ENCODE data around the gene SLC2A3. TPM values are rescaled to one million over a fixed set of nuclear protein-coding genes. Genes with fewer than 3 reads are reported as not detected.

SLC2A3 gene
- total and polyA plus RNA-seq, 2 of the 13 experiments (the other 11 are each of a cell fraction or from before 2014, with no cell fraction given) = 39.3 to 580 TPM

GRCh38 chr12:7907009-7907408 is 29.0 kb downstream of the SLC2A3 start (continued):
- TF ChIP-seq, protein P1, sequence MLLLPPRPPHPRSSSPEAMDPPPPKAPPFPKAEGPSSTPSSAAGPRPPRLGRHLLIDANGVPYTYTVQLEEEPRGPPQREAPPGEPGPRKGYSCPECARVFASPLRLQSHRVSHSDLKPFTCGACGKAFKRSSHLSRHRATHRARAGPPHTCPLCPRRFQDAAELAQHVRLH (CRISPR knock-in tag; IDR thresholded peaks at IDR 0.05; ENCODE audit: borderline replicate concordance, low read depth) = no peak
- no peak for TF ChIP-seq SYNCRIP (IDR thresholded peaks at IDR 0.05; ENCODE audit: insufficient read depth, low read depth, low read length)
- peak in 1 of 2 experiments; percentile 69; a peak in 1 of 4 replicates for TF ChIP-seq KLF16 (CRISPR knock-in tag; IDR thresholded peaks at IDR 0.05)
- 0 out of 2 replicates have a peak, but pooled peaks have one; percentile 62 for TF ChIP-seq ZNF749 (CRISPR knock-in tag; IDR thresholded peaks at IDR 0.05; ENCODE audit: borderline replicate concordance)
- TF ChIP-seq ATF2 (CRISPR knock-in tag; IDR thresholded peaks at IDR 0.05) = peak; percentile 88
- peak in 1 of 2 experiments; percentile 69; a peak in 2 of 4 replicates for TF ChIP-seq NR2F1 (CRISPR knock-in tag; IDR thresholded peaks at IDR 0.05)
- TF ChIP-seq SP1 (IDR thresholded peaks at IDR 0.05) = no peak
- TF ChIP-seq SP1 (CRISPR knock-in tag; IDR thresholded peaks at IDR 0.05) = no peak
- TF ChIP-seq DPF2 (CRISPR knock-in tag; IDR thresholded peaks at IDR 0.05; ENCODE audit: borderline replicate concordance, low read depth) = peak; percentile 52; the same call in 1 of the 2 replicates
- TF ChIP-seq, protein P2, sequence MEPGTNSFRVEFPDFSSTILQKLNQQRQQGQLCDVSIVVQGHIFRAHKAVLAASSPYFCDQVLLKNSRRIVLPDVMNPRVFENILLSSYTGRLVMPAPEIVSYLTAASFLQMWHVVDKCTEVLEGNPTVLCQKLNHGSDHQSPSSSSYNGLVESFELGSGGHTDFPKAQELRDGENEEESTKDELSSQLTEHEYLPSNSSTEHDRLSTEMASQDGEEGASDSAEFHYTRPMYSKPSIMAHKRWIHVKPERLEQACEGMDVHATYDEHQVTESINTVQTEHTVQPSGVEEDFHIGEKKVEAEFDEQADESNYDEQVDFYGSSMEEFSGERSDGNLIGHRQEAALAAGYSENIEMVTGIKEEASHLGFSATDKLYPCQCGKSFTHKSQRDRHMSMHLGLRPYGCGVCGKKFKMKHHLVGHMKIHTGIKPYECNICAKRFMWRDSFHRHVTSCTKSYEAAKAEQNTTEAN (CRISPR knock-in tag; conservative IDR thresholded peaks at IDR 0.05) = peak; percentile 89
- peak; percentile 85 for TF ChIP-seq ELF3 (CRISPR knock-in tag; IDR thresholded peaks at IDR 0.05)
- no peak for TF ChIP-seq ZNF720 (CRISPR knock-in tag; IDR thresholded peaks at IDR 0.05)
- TF ChIP-seq, protein P3, sequence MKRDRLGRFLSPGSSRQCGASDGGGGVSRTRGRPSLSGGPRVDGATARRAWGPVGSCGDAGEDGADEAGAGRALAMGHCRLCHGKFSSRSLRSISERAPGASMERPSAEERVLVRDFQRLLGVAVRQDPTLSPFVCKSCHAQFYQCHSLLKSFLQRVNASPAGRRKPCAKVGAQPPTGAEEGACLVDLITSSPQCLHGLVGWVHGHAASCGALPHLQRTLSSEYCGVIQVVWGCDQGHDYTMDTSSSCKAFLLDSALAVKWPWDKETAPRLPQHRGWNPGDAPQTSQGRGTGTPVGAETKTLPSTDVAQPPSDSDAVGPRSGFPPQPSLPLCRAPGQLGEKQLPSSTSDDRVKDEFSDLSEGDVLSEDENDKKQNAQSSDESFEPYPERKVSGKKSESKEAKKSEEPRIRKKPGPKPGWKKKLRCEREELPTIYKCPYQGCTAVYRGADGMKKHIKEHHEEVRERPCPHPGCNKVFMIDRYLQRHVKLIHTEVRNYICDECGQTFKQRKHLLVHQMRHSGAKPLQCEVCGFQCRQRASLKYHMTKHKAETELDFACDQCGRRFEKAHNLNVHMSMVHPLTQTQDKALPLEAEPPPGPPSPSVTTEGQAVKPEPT (CRISPR knock-in tag; IDR thresholded peaks at IDR 0.05; ENCODE audit: low read depth) = no peak
- no peak for TF ChIP-seq ZNF530 (CRISPR knock-in tag; IDR thresholded peaks at IDR 0.05; ENCODE audit: low read depth)
- peak; percentile 90 for TF ChIP-seq HDAC2 (CRISPR knock-in tag; IDR thresholded peaks at IDR 0.05)
- TF ChIP-seq FOXA3 (CRISPR knock-in tag; IDR thresholded peaks at IDR 0.05) = peak; percentile 94
- 0 out of 2 replicates have a peak, but pooled peaks have one; percentile 54 for TF ChIP-seq TGIF2 (CRISPR knock-in tag; IDR thresholded peaks at IDR 0.05)
- TF ChIP-seq CHD4 (IDR thresholded peaks at IDR 0.05; ENCODE audit: borderline replicate concordance, low read length) = peak; percentile 96; the same call in 1 of the 2 replicates
- TF ChIP-seq, protein P4, sequence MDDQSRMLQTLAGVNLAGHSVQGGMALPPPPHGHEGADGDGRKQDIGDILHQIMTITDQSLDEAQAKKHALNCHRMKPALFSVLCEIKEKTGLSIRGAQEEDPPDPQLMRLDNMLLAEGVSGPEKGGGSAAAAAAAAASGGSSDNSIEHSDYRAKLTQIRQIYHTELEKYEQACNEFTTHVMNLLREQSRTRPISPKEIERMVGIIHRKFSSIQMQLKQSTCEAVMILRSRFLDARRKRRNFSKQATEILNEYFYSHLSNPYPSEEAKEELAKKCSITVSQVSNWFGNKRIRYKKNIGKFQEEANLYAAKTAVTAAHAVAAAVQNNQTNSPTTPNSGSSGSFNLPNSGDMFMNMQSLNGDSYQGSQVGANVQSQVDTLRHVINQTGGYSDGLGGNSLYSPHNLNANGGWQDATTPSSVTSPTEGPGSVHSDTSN (CRISPR knock-in tag; IDR thresholded peaks at IDR 0.05; ENCODE audit: borderline replicate concordance) = no peak
- peak; percentile 52; the same call in 1 of the 2 replicates for TF ChIP-seq ZNF512B (CRISPR knock-in tag; IDR thresholded peaks at IDR 0.05; ENCODE audit: borderline replicate concordance)
